Stimulated activated CD8-positive, alpha-beta memory T cell treated with anti-CD3 and anti-CD28 coated beads, Interleukin-12 subunit alpha, Interleukin-12 subunit beta, amount 100 ng/mL, for 4 hours (primary cell): ENCODE data around the gene ECT2L.

ENCODE experiments used
- DNase-seq: peaks from one replicate; pipeline ENCODE4 v3.0.0-alpha.2; 2020; ENCODE audit warnings: low read depth

The ECT2L gene

DNA sequence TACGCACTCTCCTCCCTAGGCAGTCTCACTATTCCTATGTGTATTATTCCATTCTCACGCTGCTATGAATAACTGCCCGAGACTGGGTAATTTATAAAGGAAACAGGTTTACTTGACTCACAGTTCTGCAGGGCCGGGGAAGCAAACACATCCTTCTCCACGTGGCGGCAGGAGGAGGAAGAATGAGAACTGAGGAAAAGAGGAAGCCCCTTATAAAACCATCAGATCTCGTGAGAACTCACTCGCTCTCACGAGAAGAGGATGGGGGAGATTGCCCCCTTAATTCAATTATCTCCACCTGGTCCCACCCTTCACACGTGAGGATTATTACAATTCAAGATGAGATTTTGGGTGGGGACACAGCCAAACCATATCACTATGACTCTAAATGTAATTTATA, 61.9 kb downstream of the ECT2L start:
- DNase-seq: no peak

DNA sequence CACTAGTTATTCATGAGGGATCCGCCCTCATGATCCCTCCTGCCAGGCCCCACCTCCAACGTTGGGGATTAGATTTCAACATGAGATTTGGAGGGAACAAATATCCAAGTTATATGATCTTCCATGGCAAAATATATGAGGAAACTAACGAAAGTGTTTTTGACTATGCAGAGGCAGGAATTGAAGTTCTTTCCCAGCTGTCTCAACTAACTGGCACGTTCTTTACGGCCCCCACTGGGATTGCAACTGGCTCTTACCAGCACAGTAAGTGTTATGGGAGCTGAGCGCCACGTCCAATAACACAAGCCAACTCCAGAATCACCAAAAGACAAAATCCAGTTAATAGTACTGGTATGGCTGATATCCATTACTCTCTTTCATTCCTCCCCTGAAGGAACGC, 66.6 kb downstream of the ECT2L start:
- DNase-seq: no peak

DNA sequence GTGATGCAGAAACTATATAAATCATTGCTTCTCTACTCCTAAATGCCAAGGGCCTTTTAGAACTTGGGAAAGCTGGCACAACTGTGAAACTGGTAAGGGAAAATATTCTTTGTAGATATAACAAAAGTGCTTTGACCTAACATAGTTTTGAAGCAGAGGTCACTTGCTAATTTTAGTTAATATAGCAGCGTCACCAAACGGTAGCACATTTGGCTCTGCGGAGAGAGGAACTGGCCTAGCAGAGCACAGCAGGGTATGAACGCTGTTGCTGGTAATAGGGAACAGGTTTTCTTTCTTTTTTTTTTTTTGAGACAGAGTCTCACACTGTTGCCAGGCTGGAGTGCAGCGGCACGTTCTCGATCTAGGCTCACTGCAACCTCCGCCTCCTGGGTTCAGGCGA, 67.4 kb downstream of the ECT2L start:
- DNase-seq: no peak

DNA sequence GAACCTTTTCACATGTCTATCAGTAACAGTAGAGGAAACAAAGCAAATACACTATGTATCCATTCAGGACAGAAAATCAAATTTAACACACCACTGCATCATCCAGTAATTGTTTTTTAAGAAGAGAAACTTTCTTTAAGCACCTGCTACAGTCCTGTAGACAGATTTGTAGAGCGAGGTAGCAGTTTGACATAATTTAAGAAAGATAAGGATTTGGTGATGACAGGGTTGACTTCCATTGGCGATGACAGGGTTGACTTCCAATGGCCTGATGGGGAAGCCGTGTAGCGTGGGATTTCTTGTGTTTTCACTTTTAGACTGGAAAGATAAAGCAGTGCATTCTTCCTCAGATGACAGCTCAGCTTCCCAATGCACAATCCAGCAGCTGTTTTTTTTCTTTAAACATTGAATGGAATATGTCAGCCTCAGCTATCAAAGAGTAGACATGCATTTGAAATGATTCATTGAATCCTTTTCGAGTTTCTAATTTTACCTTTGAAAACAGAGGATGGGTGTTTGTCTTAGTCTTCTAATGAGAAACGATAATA, 68.5 kb downstream of the ECT2L start:
- no peak for DNase-seq

DNA sequence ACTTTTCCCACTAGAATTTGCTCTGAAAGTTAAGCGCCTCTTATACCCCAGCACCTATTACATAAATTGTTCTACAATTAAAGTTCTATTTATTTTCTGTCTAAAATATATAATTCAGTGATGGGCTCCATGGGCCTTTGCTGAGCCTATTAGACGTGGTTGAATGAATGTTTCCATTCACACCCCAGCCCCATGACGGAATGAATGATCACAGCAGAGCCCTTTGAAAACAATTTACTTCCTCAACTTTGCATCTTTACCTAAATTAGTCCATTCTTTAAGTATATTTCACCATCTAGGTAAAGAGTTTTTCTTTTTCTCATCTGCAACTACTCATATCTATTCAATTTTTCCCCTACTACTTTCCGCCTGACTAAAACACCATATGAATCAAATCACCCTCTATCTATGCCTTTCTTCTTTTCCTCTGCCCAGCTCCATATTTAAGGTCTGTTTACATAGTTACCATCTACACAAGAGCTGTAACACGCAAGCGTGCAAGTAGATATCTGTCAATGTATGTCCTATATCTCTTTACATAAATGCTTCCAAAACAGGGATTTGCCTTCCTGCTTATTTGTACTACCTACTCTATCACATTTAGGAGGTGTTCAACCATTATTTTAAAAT, 69.7 kb downstream of the ECT2L start:
- DNase-seq: no peak

DNA sequence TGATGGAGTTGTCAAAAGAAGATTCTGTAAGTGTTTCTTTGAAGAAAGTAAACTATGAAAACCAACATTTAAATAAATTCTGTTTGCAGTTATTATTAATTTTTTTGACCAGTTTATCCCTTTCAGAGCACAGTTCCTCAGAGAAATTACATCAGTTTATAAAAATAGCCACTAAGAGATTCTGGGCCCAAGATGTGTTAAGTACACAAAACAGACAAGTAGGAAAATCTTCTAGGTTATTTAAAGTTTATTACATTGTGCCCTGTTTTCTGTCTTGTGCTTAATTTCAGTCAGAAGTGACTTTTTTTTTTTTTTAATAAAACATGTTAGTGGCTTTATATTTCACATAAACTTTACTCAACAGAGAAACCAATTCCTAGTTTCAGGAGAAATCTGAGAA, 72.3 kb downstream of the ECT2L start:
- DNase-seq: no peak

DNA sequence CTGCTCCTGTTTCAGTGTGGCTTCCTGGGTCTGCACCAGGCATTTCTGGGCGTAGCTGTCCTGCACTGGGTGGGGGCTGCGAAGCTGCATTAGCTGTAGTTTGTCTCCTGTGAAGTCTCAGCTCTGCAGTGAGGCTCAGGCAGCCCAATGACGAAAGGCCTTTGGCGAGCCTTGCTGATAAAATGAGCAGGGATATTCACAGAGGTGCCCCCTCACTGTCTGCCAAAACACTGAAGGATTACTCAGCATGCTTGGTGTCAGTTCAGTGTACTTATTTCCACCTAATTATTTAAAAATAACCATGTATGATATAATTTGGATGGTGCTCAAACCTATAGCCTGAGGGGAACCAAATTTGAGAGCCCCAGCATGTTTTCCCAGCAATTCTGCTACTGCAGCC, 73.5 kb downstream of the ECT2L start:
- no peak for DNase-seq

DNA sequence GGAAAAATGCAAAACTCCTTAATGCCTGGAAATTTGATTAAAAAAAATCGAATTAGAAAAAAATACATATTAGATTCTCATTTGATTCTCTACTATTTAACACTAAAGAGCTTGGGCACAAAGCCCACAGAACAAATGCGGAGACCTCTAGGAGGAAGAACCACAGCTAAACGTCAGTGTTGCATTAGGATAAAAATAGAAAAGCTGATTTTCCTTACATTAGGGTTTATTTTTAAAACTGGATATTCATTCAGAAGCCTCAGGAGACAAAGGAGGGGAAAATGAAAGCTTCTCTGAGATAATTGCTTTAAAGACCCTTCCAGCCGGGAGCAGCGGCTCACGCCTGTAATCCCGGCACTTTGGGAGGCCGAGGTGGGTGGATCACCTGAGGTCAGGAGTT, 77.3 kb downstream of the ECT2L start:
- DNase-seq: no peak

DNA sequence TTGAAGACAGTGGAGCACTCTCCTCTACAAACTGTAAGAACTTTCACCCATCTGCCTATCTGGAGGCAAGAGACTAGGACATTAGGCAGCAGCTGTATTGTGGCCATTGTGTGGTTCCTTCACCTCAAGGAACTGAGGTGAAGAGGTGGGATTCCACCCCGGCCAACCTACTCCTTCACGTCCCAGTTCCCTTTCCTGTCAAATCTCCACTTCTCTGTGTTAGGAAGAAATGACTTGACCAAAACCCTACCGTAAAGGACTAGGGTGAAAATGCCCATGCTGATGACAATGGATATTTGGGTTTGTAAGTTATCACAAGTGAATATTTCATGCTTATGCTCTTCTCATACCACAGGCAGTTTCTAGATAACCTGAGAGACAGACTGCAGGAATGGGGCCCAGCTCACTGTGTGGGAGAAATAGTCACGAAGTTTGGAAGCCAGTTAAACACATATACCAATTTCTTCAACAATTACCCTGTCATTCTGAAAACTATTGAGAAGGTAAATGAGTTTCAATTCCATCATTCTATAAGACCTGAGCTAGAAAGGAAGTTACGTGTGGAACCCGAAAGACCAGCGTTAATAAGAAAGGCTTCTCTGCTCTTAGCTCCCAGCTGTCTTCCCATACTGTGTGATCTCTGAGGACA, 86.6 kb downstream of the ECT2L start:
- no peak for DNase-seq

DNA sequence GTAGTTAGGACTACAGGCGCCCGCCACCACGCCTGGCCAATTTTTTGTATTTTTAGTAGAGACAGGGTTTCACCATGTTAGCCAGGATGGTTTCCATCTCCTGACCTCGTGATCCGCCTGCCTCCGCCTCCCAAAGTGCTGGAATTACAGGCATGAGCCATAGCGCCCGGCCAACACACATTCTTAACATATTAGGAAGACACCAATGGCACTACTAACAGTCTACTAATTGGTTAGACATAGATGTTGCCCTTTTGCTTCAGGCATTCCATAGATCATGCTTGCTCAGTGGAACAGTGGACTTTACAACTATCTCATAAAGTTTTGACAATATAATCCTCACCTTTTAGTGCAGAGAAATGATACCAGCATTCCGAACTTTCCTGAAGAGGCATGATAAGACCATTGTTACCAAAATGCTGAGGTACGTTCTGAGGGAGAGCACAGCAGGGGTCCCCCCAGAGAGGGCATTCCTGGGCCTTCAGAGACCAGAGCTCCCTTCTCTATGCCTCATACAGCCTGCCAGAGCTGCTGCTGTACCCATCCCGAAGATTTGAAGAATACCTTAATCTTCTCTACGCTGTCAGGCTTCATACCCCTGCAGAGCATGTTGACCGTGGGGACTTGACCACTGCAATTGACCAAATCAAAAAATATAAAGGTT, 89.4 kb downstream of the ECT2L start:
- no peak for DNase-seq

DNA sequence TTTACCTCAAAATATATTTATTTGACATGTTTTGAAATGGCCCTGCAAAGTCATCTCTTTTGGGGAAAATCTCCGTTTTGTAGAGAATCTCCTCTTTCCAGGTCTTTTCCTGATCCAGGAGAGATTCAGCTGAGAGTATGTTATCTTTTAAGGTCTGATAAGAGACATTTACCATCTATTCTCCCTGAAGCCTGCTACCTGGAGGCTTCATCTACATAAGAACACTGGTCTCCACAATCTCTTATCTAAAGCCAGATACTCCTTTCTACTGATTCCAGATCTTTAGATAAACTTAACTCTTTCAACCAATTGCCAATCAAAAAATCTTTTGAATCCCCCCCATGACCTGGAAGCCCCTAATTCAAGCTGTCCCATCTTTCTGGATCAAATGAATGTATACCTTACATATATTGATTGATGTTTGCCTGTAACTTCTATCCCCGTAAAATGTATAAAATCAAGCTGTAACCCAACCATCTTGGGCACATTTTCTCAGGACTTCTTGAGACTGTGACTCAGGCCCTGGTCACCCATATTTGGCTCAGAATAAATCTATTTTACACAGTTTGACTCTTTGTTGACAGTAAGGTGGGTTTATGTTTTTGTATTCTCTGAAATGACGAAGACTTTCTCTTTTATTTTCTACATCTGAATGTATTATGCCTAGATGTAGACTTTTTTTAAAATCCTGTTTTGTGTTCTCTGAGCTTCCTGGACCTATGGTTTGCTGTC, 95.5 kb downstream of the ECT2L start:
- no peak for DNase-seq

DNA sequence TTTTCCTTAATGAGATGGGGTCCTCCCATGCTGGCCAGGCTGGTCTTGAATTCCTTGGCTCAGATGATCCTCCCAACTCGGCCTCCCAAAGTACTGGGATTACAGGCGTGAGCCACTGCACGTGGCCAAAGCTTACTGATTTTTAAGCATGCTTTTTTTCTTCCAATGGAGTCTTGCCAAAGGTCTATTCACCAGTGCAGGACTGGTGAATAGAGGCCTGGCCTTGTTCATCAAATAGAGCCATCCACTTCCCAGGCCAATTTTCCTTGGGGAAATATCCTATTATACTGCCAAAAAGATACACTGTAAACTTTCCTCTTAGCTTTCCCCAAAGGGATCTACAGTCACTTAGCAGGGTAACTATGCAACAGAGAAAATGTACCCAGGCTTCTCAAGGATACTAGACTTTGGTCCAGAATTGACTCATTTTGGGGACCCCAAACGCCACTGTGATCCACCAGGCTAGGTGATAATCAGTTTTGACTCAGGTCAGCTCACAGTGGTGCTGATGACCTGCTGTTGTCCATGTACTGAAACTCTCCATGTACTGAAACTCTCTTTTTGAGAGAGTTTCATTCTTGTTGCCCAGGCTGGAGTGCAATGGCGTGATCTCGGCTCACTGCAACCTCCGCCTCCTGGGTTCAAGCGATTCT, 100.3 kb downstream of the ECT2L start:
- DNase-seq: no peak

DNA sequence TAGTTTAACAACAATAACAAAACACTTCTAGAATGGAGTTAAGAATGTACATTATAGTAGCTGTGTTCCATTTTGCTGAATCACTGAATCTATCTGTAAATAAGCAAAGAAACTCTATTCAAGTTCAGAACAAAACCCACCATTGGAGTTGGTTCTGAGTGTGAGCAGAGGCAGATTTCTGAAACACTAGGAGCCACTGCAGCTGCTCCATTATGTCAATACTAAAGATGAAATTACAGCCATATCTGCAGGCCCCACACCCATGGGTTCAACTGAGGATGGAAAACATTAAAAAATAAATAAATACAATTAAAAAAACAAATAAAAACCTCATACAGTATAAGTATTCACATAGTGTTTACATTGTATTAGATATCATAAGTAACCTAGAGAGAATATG, 101.1 kb downstream of the ECT2L start:
- no peak for DNase-seq

DNA sequence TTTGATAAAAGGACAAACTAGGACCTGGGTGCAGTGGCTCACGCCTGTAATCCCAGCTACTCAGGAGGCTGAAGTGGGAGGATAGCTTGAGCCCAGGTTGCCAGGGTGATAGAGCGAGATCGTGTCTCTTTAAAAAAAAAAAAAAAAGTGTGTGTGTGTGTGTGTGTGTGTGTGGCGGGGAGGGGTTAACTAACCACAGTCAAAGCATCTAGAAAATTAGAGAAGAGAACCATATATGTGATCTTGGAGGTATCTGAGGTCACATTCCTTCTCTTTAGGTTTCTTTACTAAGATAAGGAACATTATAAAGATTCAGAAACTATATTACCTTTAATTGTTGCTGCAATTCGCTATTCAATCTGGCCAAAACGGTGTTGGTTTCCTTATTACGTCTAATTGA, 111.3 kb downstream of the ECT2L start:
- no peak for DNase-seq

DNA sequence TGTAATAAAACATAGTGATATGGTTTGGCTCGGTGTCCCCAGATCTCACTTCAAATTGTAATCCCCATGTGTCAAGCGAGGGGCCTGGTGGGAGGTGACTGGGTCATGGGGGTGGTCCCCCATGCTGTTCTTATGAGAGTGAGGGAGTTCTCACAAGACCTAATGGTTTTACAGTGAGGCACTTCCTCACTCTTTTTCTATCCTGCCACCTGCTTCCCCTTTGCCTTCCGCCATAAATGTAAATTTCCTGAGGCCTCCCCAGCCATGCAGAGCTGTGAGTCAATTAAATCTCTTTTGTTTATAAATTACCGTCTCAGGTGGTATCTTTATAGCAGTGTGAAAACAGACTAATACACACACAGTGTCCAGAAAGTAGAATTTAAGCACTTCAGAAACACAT, 113.6 kb downstream of the ECT2L start:
- no peak for DNase-seq

DNA sequence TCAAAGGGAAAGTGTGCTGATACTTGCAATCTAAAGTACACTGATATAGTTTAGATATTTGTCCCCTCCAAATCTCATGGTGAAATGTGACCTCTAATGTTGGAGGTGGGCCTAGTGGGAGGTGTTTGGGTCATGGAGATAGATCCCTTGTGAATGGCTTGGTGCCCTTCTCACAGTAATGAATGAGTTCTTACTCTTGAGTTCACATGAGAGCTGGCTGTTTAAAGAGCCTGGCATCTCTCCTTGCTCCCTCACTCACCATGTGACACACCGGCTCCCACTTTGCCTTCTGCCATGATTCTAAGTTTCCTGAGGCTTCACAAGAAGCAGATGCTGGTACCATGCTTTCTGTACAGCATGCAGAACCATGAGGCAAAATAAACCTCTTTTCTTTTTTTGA, 114.1 kb downstream of the ECT2L start:
- DNase-seq: no peak

DNA sequence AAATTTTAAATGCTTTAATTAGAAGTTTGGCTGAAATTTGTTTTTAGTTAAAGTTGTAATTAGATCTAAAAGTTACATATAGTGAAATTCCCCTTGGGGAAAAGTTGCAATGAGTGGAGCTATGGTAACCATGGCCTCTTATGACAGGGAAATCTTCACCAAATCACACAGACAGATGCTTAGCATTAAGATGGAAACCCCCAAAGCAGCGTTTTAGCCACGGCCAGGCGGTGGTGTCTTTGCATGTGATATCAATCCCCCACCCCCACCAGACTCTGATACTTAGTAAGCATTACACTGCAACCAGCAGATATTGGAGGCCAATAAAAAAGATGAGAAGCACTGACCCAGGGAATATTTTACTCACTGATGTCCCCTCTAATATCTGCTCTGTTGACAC, 116.4 kb downstream of the ECT2L start:
- no peak for DNase-seq

DNA sequence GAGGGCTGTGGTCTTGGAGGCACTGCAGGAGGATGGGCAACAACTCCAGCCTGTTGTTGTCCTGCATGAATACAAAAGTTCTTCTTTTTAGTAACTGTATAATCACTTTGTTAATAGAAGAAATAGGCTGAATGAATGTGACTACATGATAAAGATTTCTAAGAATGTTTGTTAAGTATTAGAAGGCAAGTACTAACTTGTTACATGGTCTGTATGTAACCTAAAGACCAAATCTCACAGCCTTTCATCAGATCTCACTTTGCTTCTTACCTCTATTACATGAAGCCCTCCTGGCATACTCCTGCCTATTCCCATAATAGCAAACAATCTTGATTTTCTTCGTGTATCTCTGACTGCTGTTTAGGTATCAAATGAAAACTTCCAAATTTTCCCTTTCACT, 118.8 kb downstream of the ECT2L start:
- no peak for DNase-seq

DNA sequence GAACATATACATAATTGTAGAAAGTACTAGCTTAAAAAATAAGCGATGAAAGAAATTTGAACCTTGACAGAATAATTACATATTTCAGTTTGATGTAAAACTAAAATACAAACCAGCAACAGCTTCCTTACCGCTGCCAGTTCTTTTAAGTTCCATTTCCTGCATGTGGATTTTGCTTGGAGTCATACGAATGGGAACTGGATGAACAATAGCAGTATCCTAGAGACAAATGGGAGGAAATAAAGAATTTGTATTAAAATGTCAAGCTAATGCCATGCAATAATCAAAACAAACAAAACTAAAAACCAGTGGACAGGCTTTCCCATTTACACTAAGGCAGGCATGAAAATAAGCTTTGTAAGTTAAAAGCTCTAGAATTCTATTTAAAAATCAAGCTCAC, 125.0 kb downstream of the ECT2L start:
- no peak for DNase-seq

DNA sequence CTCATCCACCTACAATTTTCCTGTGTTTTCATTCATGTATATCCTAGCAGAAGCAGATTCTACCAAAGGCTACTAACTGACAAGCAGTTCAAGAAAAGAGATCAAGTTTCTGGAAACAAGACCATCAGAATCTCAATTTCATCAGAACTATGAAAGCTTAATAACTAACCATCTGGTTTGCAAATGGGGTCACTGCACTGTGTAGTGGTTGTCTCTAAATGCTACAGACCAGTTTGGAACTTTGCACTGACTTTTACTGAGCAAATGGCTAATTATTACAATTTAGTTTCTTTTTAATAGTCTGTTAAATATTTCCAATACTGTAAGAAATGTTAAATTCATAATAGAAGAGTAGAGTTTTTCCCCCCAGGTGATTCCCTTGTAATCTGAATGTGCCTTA, 127.7 kb downstream of the ECT2L start:
- DNase-seq: no peak

DNA sequence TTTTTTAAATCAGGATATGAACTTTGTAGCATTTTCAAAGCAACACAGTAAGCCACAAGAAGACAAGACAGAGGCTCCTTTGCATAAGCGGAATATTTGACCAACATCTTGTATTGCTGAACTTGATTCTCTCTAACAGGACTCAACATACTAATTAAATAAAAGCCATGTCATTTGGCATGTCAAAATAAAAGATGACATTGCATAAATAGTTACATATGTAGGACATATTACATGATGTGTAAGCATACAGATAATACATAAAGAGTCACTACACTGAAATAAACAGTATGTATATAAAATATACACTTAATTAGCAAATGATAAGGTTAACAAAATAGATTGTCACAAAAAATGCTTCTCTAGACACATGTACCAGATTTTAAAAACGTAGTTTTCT, 129.9 kb downstream of the ECT2L start:
- DNase-seq: no peak

DNA sequence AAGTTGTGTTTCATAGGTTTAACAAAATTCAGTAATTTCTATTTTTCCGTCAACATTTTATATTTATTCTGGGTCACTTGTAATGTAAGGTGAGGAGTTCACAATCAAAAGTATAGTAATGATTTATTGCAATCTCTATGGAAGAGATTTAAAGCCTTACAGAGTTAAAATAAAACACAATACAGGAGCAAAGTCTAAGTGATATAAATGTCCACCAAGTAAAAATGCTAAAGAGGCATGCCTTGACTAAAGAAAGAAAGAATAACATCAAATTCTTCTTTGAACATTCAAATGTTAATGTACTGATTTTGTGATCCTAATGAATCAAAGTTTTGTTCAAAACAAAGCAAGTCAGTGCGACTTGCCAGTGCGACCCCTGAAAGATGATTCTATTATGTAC, 130.7 kb downstream of the ECT2L start:
- DNase-seq: no peak
